ENCODE measurements around the gene PROCR. TPM values are rescaled to one million over a fixed set of nuclear protein-coding genes. Genes with fewer than 3 reads are reported as not detected.

PROCR gene
- total RNA-seq, 2 experiments from 2014 or later: 1.2 to 1.3 TPM

Other genes starting within 250 kb of the PROCR start
- gene GSS, start 216.3 kb upstream of the PROCR start, total RNA-seq: 10 to 100 TPM; 55.1 to 55.6 TPM
- gene MYH7B, start 216.2 kb upstream of the PROCR start, total RNA-seq: under 1 TPM; 0.13 to 0.26 TPM
- 10 to 100 TPM; 43.2 to 44.6 TPM for gene TRPC4AP, start 79.3 kb upstream of the PROCR start, total RNA-seq
- gene EDEM2, start 24.7 kb upstream of the PROCR start, total RNA-seq: 10 to 100 TPM; 19.5 to 19.6 TPM
- gene MMP24, start 54.6 kb downstream of the PROCR start, total RNA-seq: not detected
- 10 to 100 TPM; 42.0 to 43.1 TPM for gene MMP24OS, start 106.0 kb downstream of the PROCR start, total RNA-seq
- 100 to 1,000 TPM; 104 to 109 TPM for gene EIF6, start 112.7 kb downstream of the PROCR start, total RNA-seq
- gene FAM83C, start 120.4 kb downstream of the PROCR start, total RNA-seq: not detected
- gene UQCC1, start 239.9 kb downstream of the PROCR start, total RNA-seq: 10 to 100 TPM; 57.7 to 60.5 TPM